ENCODE results near the gene LRRC45. TPM values are rescaled to one million over a fixed set of nuclear protein-coding genes. Genes with fewer than 3 reads are reported as not detected.
A peak's percentile ranks its signal among the peaks of the same experiment; 100 is the strongest.

The LRRC45 gene
- total RNA-seq, 1 experiment from 2014 or later = 38.1 TPM

GRCh38 chr17:82034371-82035011 is 11.4 kb downstream of the LRRC45 start:
- ATAC-seq = peak; percentile 4
- ChIA-PET CTCF (interaction anchor here (1.1 to 1.4 kb wide), 3 partner anchors 12 to 42 kb away, joined by 3 to 6 read pairs (median 5); partner anchors contain the start of genes CENPX and LRRC45), POLR2A (no interaction called here)
- H3K4me1 Mint-ChIP-seq = peaks cover 24% of the 10 kb centered on the region
- no peaks in the 10 kb centered on the region for H3K9me3 Mint-ChIP-seq
- TF ChIP-seq TP53 (CRISPR knock-in tag; IDR thresholded peaks at IDR 0.05) (no peak), MLX (CRISPR knock-in tag; IDR thresholded peaks at IDR 0.05) (no peak), NFYB (CRISPR knock-in tag; conservative IDR thresholded peaks at IDR 0.05; ENCODE audit: low read depth) (peak; percentile 45), ZNF219 (CRISPR knock-in tag; IDR thresholded peaks at IDR 0.05; ENCODE audit: borderline replicate concordance) (no peak), ZMAT4 (CRISPR knock-in tag; IDR thresholded peaks at IDR 0.05) (no peak), E2F4 (CRISPR knock-in tag; IDR thresholded peaks at IDR 0.05; ENCODE audit: borderline replicate concordance, low read depth) (no peak), NFE2L1 (CRISPR knock-in tag; IDR thresholded peaks at IDR 0.05) (peak; percentile 46; the same call in 1 of the 2 replicates), PRDM15 (CRISPR knock-in tag; IDR thresholded peaks at IDR 0.05) (peak; percentile 96), EMX1 (CRISPR knock-in tag; IDR thresholded peaks at IDR 0.05) (no peak), ZNF396 (CRISPR knock-in tag; IDR thresholded peaks at IDR 0.05; ENCODE audit: borderline replicate concordance) (no peak), ATF6 (CRISPR knock-in tag; IDR thresholded peaks at IDR 0.05) (no peak), E2F5 (CRISPR knock-in tag; IDR thresholded peaks at IDR 0.05) (no peak)
- peak overlapping the region; percentile 57; the same call in 1 of the 2 replicates for H3K27ac Mint-ChIP-seq
- 0 out of 2 replicates have a peak, but pooled peaks cover 6% of the 10 kb centered on the region for H3K36me3 Mint-ChIP-seq
- peak overlapping the region; percentile 40; the same call in 1 of the 2 replicates for H3K4me3 Mint-ChIP-seq
- peaks cover 10% of the 10 kb centered on the region for H3K27me3 Mint-ChIP-seq (ENCODE audit: low read depth)
- peak; percentile 59 for DNase-seq (ENCODE audit: low spot score)

- 0 out of 2 replicates have a peak overlapping the region, but pooled peaks have one; percentile 4 for H3K27ac Mint-ChIP-seq
- no peaks in the 10 kb centered on the region for H3K9me3 Mint-ChIP-seq
- 0 out of 2 replicates have a peak, but pooled peaks cover 6% of the 10 kb centered on the region for H3K36me3 Mint-ChIP-seq
- POLR2A ChIA-PET = interaction anchor here (0.6 kb wide), 1 partner anchor 389 kb away, joined by 6 read pairs; no protein-coding TSS in a partner anchor
- DNase-seq (ENCODE audit: low spot score) (no peak), ATAC-seq (no peak)
- H3K4me1 Mint-ChIP-seq = peaks cover 22% of the 10 kb centered on the region
- TF ChIP-seq TEAD4 (CRISPR knock-in tag; IDR thresholded peaks at IDR 0.05) (no peak), ZNF263 (CRISPR knock-in tag; IDR thresholded peaks at IDR 0.05; ENCODE audit: low read depth) (no peak)
- H3K4me3 Mint-ChIP-seq = peak overlapping the region; percentile 75
- CTCF ChIA-PET = interaction anchor here (1.1 to 1.4 kb wide), 3 partner anchors 13 to 41 kb away, joined by 3 to 6 read pairs (median 5); partner anchors contain the start of genes CENPX and LRRC45
- peaks cover 10% of the 10 kb centered on the region for H3K27me3 Mint-ChIP-seq (ENCODE audit: low read depth)
These were observed 12.4 kb downstream of the LRRC45 start for GRCh38 chr17:82035488-82035887.

All from WTC11 (cell line).